ENCODE data around the gene TMF1. TPM values are rescaled to one million over a fixed set of nuclear protein-coding genes. Genes with fewer than 3 reads are reported as not detected.

The TMF1 gene, protein sequence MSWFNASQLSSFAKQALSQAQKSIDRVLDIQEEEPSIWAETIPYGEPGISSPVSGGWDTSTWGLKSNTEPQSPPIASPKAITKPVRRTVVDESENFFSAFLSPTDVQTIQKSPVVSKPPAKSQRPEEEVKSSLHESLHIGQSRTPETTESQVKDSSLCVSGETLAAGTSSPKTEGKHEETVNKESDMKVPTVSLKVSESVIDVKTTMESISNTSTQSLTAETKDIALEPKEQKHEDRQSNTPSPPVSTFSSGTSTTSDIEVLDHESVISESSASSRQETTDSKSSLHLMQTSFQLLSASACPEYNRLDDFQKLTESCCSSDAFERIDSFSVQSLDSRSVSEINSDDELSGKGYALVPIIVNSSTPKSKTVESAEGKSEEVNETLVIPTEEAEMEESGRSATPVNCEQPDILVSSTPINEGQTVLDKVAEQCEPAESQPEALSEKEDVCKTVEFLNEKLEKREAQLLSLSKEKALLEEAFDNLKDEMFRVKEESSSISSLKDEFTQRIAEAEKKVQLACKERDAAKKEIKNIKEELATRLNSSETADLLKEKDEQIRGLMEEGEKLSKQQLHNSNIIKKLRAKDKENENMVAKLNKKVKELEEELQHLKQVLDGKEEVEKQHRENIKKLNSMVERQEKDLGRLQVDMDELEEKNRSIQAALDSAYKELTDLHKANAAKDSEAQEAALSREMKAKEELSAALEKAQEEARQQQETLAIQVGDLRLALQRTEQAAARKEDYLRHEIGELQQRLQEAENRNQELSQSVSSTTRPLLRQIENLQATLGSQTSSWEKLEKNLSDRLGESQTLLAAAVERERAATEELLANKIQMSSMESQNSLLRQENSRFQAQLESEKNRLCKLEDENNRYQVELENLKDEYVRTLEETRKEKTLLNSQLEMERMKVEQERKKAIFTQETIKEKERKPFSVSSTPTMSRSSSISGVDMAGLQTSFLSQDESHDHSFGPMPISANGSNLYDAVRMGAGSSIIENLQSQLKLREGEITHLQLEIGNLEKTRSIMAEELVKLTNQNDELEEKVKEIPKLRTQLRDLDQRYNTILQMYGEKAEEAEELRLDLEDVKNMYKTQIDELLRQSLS
- 10 to 100 TPM; 19.1 to 31.6 (median 27.0) TPM for polyA plus RNA-seq (ENCODE audit: insufficient read length in 10 of 10)
- long read RNA-seq, donor 1: 0 reads
- long read RNA-seq, donor 2: 0 reads
- long read RNA-seq, donor 3: 0 reads
- long read RNA-seq, donor 4, full-length matches to known transcripts: 1 of 7 reads
- long read RNA-seq, donor 4, partial matches to known transcripts: 6 of 7 reads
- long read RNA-seq, donor 4, other reads (novel, unspliced or antisense): 0 of 7 reads
- long read RNA-seq, donor 5, full-length matches to known transcripts: 1 of 12 reads
- long read RNA-seq, donor 5, partial matches to known transcripts: 11 of 12 reads
- long read RNA-seq, donor 5, other reads (novel, unspliced or antisense): 0 of 12 reads
- long read RNA-seq, donor 6, partial matches to known transcripts: 5 of 5 reads
- long read RNA-seq, donor 6, other reads (novel, unspliced or antisense): 0 of 5 reads
- long read RNA-seq, donor 7, full-length matches to known transcripts: 2 of 2 reads
- long read RNA-seq, donor 7, partial matches to known transcripts: 0 of 2 reads
- long read RNA-seq, donor 7, other reads (novel, unspliced or antisense): 0 of 2 reads
- long read RNA-seq, donor 8, partial matches to known transcripts: 6 of 6 reads
- long read RNA-seq, donor 8, other reads (novel, unspliced or antisense): 0 of 6 reads
- long read RNA-seq, donor 9: 0 reads

- peak; percentile 99 to 100 (median 99) for DNase-seq
Observed at GRCh38 chr3:69051756-69052471, at the start of gene TMF1. Gene TMF1, minus strand, starts transcription at chr3:69052333. Its CDS starts 247 bp downstream, at chr3:69052086.

GRCh38 chr3:69099576-69099975 is 47.4 kb upstream of the TMF1 start:
- DNase-seq: no peak

- DNase-seq: no peak
Observed at GRCh38 chr3:69097407-69098086, 45.4 kb upstream of the TMF1 start.

- no peak for DNase-seq
Observed at GRCh38 chr3:69096299-69096698, 44.2 kb upstream of the TMF1 start.

DNA sequence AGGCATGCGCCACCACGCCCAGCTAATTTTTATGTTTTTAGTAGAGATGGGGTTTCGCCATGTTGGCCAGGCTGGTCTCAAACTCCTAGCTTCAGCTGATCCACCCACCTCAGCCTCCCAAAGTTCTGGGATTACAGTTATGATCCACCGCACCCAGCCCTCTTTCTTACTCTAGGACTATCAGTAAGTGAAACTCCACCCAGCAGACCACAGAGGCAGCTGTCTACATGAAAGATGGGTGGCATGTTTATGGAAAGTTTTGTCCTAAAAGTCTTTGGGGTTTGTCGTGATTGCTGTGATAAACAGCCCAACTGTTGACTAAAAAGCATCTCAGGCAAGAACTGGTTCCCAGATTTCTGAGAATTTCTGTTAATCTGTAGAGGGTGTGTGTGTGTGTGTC is 43.5 kb upstream of the TMF1 start:
- no peak for DNase-seq

GRCh38 chr3:69094467-69095205 is 42.5 kb upstream of the TMF1 start:
- DNase-seq: peak in 1 of 3 donors; percentile 18

DNA sequence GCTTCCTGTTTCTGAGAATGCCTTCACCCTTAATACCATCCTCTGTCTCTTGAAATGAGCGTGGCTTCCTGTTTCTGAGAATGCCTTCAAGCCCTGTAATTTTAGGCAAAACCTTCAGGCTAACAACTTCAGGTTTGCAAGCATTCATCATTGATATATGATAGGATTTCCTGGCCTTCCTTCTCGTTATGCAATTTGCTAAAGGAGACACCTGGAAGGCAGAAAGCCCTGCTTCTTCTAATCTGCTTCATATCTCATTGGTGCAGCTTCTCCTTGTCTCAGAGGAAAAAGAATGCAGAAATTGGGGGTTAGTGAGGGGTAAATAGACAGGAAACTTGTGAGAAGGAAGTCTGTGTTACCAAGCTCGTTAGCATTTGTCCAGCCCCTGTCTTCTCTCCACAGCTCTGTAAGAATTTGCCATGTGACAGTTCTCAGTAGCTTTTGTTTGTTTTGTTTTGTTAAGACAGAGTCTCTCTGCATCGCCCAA is 39.9 kb upstream of the TMF1 start:
- DNase-seq: no peak

- DNase-seq: no peak
Observed at GRCh38 chr3:69091389-69092029, 39.4 kb upstream of the TMF1 start.

- no peak for DNase-seq
Observed at GRCh38 chr3:69090021-69090420, 37.9 kb upstream of the TMF1 start.

GRCh38 chr3:69088063-69088462 is 35.9 kb upstream of the TMF1 start:
- DNase-seq: no peak

- no peak for DNase-seq
Observed at GRCh38 chr3:69087030-69087791, 35.1 kb upstream of the TMF1 start.

GRCh38 chr3:69085833-69086722 is 33.9 kb upstream of the TMF1 start:
- DNase-seq: peak; percentile 78 to 91 (median 85)

- peak in 2 of 3 donors; percentile 29 to 73 for DNase-seq
Observed at GRCh38 chr3:69085168-69085832, 33.2 kb upstream of the TMF1 start.

DNA sequence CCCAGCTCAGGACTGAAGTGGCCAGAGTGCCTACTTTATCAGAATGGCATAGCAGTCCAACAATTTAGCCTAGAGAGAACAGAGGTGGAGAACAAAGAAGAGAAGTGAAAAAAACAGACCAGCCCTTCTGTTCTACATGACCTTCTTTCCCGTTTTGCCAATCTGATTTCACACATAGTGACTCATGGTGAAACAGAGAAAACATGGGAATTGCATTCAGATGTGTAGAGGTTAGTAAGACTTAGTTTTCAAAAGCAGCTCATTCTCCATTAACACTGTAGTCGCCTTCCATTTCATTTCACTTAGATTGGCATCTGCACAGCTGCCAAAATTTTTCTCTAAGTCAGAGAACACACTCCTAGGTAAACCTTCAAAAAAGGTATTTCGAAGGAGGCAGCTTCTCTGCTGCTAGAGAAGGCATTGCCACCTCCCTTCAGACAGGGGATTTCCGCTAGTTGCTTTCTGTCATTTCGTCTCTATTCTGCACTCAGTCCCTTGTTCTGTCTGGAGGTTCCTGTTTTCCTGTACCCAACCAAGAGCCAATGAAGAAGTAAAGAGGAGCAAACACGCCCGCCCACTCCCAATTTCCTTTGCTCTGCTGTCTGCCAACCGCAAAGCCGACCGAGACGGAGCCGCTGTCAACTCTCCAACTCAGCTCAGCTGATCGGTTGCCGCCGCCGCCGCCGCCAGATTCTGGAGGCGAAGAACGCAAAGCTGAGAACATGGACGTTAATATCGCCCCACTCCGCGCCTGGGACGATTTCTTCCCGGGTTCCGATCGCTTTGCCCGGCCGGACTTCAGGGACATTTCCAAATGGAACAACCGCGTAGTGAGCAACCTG is 32.4 kb upstream of the TMF1 start, which contains the start of gene ARL6IP5:
Gene ARL6IP5, plus strand, starts transcription at position 612 of the 842 bp plus-strand sequence. Its CDS starts 111 bp downstream, at position 723.
- DNase-seq: peak; percentile 94 to 97 (median 96)

Data from muscle of back (tissue), 13 donors.